WTC11 (cell line): ENCODE results near the gene DDX51. TPM values are rescaled to one million over a fixed set of nuclear protein-coding genes. Genes with fewer than 3 reads are reported as not detected.

Source experiments
- ATAC-seq: fragments of 200-7000 bp; cut with Tn5 transposase; 2 replicates; pipeline ENCODE4 v1.10.0; 2021; ENCODE audit warnings: mild to moderate bottlenecking, moderate library complexity
- CTCF ChIA-PET: fragments of 300-600 bp; sonication (Branson Sonifier 250); formaldehyde crosslinking; loops from one replicate; lab custom pipeline; 2021; ENCODE audit warnings: antibody characterized with exemption; lab: Charles Lee
- POLR2A ChIA-PET: fragments of 350-600 bp; sonication (Branson Sonifier 250); formaldehyde crosslinking; loops from one replicate; lab custom pipeline; 2021; ENCODE audit warnings: antibody characterized with exemption; lab: Charles Lee
- DNase-seq: peaks from one replicate; pipeline ENCODE4 v3.0.0; 2021; ENCODE audit warnings: low spot score
- H3K27ac Mint-ChIP-seq: 2 replicates; pipeline ENCODE4 v1.8.0; 2021; ENCODE audit warnings: mixed read lengths
- H3K27me3 Mint-ChIP-seq: 2 replicates; pipeline ENCODE4 v1.8.0; 2021; ENCODE audit warnings: low read depth, mild to moderate bottlenecking, moderate library complexity, mixed read lengths
- H3K36me3 Mint-ChIP-seq: 2 replicates; pipeline ENCODE4 v1.8.0; 2021; ENCODE audit warnings: mixed read lengths
- H3K4me1 Mint-ChIP-seq: 2 replicates; pipeline ENCODE4 v1.8.0; 2022; ENCODE audit warnings: mixed read lengths
- H3K4me3 Mint-ChIP-seq: 2 replicates; pipeline ENCODE4 v1.8.0; 2021; ENCODE audit warnings: mild to moderate bottlenecking, moderate library complexity, mixed read lengths
- H3K9me3 Mint-ChIP-seq: 2 replicates; pipeline ENCODE4 v1.8.0; 2021; ENCODE audit warnings: mixed read lengths
- CBFB ChIP-seq: sonication (generic); formaldehyde crosslinking; IDR thresholded peaks from 2 replicates; pipeline ENCODE4 v1.8.1; 2022; ENCODE audit warnings: mild to moderate bottlenecking, low read depth, missing genetic modification reagents
- CREB1 ChIP-seq: sonication (generic); formaldehyde crosslinking; IDR thresholded peaks from 2 replicates; pipeline ENCODE4 v1.8.0; 2023; ENCODE audit warnings: mild to moderate bottlenecking, missing genetic modification reagents
- EMX1 ChIP-seq: fragments of 250-450 bp; sonication (Bioruptor Pico); IDR thresholded peaks from 2 replicates; pipeline ENCODE4 v1.8.0; 2021; ENCODE audit warnings: mild to moderate bottlenecking
- GTF2I ChIP-seq: fragments of 250-450 bp; sonication (Bioruptor Pico); conservative IDR thresholded peaks from 2 replicates; pipeline ENCODE4 v1.4.0; 2021; ENCODE audit warnings: mild to moderate bottlenecking
- JUN ChIP-seq: sonication (generic); formaldehyde crosslinking; IDR thresholded peaks from 2 replicates; pipeline ENCODE4 v1.8.0; 2023; ENCODE audit warnings: mild to moderate bottlenecking, missing genetic modification reagents
- KAT7 ChIP-seq: sonication (generic); formaldehyde crosslinking; IDR thresholded peaks from 2 replicates; pipeline ENCODE4 v1.8.1; 2023; ENCODE audit warnings: missing genetic modification reagents, mild to moderate bottlenecking, borderline replicate concordance
- MXD4 ChIP-seq: fragments of 250-450 bp; sonication (Bioruptor Pico); IDR thresholded peaks from 2 replicates; pipeline ENCODE4 v1.8.0; 2021; ENCODE audit warnings: mild to moderate bottlenecking, moderate library complexity, borderline replicate concordance
- NFE2L1 ChIP-seq: sonication (generic); formaldehyde crosslinking; IDR thresholded peaks from 2 replicates; pipeline ENCODE4 v1.8.1; 2023; ENCODE audit warnings: missing genetic modification reagents
- NFYB ChIP-seq: sonication (generic); formaldehyde crosslinking; conservative IDR thresholded peaks from 2 replicates; pipeline ENCODE4 v1.8.0; 2022; ENCODE audit warnings: low read depth, missing genetic modification reagents
- SMAD4 ChIP-seq: sonication (generic); formaldehyde crosslinking; IDR thresholded peaks from 2 replicates; pipeline ENCODE4 v1.8.0; 2022; ENCODE audit warnings: mild to moderate bottlenecking, missing genetic modification reagents
- STAT6 ChIP-seq: sonication (generic); formaldehyde crosslinking; conservative IDR thresholded peaks from 2 replicates; pipeline ENCODE4 v1.8.1; 2023; ENCODE audit warnings: mild to moderate bottlenecking, low read depth, missing genetic modification reagents, moderate library complexity
- ZBTB21 ChIP-seq: sonication (generic); formaldehyde crosslinking; IDR thresholded peaks from 2 replicates; pipeline ENCODE4 v1.8.1; 2023; ENCODE audit warnings: mild to moderate bottlenecking, missing genetic modification reagents, borderline replicate concordance
- ZNF232 ChIP-seq: sonication (generic); formaldehyde crosslinking; IDR thresholded peaks from 2 replicates; pipeline ENCODE4 v1.8.0; 2022; ENCODE audit warnings: mild to moderate bottlenecking, missing genetic modification reagents
- ZNF416 ChIP-seq: fragments of 250-450 bp; sonication (Bioruptor Pico); IDR thresholded peaks from 2 replicates; pipeline ENCODE4 v1.9.0; 2021; ENCODE audit warnings: mild to moderate bottlenecking, inconsistent platforms
- ZNF423 ChIP-seq: fragments of 250-450 bp; sonication (Bioruptor Pico); IDR thresholded peaks from 2 replicates; pipeline ENCODE4 v2.1.2; 2022; ENCODE audit warnings: mild to moderate bottlenecking, moderate library complexity
- ZNF512 ChIP-seq: sonication (generic); formaldehyde crosslinking; IDR thresholded peaks from 2 replicates; pipeline ENCODE4 v1.8.1; 2022; ENCODE audit warnings: missing genetic modification reagents, borderline replicate concordance
- total RNA-seq: library from RNA; stranded (reverse); gene quantifications from 3 replicates; pipeline ENCODE4 v1.2.3, GENCODE V29; 2021
- TF ChIP-seq, protein P1 (sequence below): sonication (generic); formaldehyde crosslinking; IDR thresholded peaks from 2 replicates; pipeline ENCODE4 v1.8.1; 2022; ENCODE audit warnings: mild to moderate bottlenecking, moderate library complexity, missing genetic modification reagents
- TF ChIP-seq, protein P2 (sequence below): sonication (generic); formaldehyde crosslinking; IDR thresholded peaks from 2 replicates; pipeline ENCODE4 v1.8.0; 2022; ENCODE audit warnings: mild to moderate bottlenecking, missing genetic modification reagents
- TF ChIP-seq, protein P3 (sequence below): sonication (generic); formaldehyde crosslinking; IDR thresholded peaks from 2 replicates; pipeline ENCODE4 v1.8.0; 2022; ENCODE audit warnings: mild to moderate bottlenecking, missing genetic modification reagents
- TF ChIP-seq, protein P4 (sequence below): fragments of 200-600 bp; IDR thresholded peaks from 2 replicates; pipeline ENCODE4 v1.8.0; 2022; ENCODE audit warnings: antibody characterized with exemption
- TF ChIP-seq, protein P5 (sequence below): sonication (generic); formaldehyde crosslinking; IDR thresholded peaks from 2 replicates; pipeline ENCODE4 v1.8.0; 2022; ENCODE audit warnings: mild to moderate bottlenecking, missing genetic modification reagents

DDX51 gene
- total RNA-seq, 1 experiment from 2014 or later: 32.7 TPM

- no peak for TF ChIP-seq ZBTB21 (CRISPR knock-in tag)
- TF ChIP-seq CBFB (CRISPR knock-in tag): no peak
- TF ChIP-seq SMAD4: no peak
- TF ChIP-seq ZNF512 (CRISPR knock-in tag): no peak
- TF ChIP-seq, protein P1, sequence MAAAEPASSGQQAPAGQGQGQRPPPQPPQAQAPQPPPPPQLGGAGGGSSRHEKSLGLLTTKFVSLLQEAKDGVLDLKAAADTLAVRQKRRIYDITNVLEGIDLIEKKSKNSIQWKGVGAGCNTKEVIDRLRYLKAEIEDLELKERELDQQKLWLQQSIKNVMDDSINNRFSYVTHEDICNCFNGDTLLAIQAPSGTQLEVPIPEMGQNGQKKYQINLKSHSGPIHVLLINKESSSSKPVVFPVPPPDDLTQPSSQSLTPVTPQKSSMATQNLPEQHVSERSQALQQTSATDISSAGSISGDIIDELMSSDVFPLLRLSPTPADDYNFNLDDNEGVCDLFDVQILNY (CRISPR knock-in tag): no peak
- TF ChIP-seq ZNF423: no peak
Observed at GRCh38 chr12:132141976-132142678, 2.0 kb downstream of the DDX51 start (continued).

DNA sequence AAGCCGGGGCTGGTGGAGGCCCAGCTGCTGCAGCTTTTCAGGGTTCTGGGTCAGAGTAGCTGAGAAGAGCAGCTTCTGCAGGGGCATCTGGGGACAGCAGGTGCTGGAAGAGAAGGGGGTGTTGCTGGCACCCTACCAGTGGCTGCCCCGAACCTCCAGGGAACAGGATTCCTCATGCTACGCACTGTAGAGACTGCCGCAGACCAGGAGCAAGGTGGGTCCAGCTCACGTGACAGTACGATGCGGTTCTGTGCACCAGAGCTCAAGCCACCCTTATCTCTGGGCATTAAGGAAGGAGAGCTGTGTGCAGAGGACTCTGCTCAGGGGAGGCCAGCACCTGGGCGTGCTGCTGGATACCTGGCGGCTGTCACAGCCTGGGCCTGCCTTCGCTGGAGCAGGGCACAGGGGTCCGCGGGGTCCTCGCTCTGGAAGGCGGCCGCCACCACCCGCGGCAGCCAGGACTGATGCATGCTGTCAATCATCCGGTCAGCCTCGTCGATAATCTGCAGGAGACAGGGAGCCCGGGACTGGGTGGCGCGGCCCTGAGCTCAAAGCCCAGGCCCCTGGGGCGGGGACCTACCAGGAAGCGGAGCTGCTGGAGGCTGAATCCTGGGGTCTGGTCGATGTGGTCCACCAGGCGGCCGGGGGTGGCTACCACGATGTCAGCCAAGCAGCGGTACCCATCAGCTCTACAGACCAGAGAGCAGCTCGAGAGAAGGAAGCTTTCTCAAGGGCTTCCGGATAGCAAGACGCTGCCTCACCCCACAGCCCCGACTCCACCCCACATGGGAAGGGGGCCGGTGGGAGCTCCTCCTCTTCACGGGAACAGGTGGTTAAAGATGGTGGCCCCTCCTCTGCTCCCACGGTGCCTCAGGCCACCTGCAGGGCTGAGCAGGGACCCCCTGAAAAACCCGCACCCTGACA lies 2.9 kb downstream of the DDX51 start:
- POLR2A ChIA-PET: no interaction called here

More for the DNA sequence above, 2.9 kb downstream of the DDX51 start:
- H3K4me3 Mint-ChIP-seq: no peak overlapping the region
- no peak for ATAC-seq
- peaks cover 22% of the 10 kb centered on the region for H3K27me3 Mint-ChIP-seq
- no peak for DNase-seq
- peaks cover 14% of the 10 kb centered on the region for H3K36me3 Mint-ChIP-seq
- TF ChIP-seq, protein P2, sequence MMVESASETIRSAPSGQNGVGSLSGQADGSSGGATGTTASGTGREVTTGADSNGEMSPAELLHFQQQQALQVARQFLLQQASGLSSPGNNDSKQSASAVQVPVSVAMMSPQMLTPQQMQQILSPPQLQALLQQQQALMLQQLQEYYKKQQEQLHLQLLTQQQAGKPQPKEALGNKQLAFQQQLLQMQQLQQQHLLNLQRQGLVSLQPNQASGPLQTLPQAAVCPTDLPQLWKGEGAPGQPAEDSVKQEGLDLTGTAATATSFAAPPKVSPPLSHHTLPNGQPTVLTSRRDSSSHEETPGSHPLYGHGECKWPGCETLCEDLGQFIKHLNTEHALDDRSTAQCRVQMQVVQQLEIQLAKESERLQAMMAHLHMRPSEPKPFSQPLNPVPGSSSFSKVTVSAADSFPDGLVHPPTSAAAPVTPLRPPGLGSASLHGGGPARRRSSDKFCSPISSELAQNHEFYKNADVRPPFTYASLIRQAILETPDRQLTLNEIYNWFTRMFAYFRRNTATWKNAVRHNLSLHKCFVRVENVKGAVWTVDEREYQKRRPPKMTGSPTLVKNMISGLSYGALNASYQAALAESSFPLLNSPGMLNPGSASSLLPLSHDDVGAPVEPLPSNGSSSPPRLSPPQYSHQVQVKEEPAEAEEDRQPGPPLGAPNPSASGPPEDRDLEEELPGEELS: no peak
- no peak for TF ChIP-seq NFE2L1
- TF ChIP-seq EMX1 (CRISPR knock-in tag): no peak
- no peak for TF ChIP-seq CBFB (CRISPR knock-in tag)
- TF ChIP-seq ZNF232 (CRISPR knock-in tag): no peak
- no peak for TF ChIP-seq CREB1 (CRISPR knock-in tag)
- no peak for TF ChIP-seq SMAD4
- no peak for TF ChIP-seq JUN (CRISPR knock-in tag)
- TF ChIP-seq NFYB (CRISPR knock-in tag): no peak
- TF ChIP-seq, protein P3, sequence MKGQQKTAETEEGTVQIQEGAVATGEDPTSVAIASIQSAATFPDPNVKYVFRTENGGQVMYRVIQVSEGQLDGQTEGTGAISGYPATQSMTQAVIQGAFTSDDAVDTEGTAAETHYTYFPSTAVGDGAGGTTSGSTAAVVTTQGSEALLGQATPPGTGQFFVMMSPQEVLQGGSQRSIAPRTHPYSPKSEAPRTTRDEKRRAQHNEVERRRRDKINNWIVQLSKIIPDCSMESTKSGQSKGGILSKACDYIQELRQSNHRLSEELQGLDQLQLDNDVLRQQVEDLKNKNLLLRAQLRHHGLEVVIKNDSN (CRISPR knock-in tag): no peak
- TF ChIP-seq, protein P4, sequence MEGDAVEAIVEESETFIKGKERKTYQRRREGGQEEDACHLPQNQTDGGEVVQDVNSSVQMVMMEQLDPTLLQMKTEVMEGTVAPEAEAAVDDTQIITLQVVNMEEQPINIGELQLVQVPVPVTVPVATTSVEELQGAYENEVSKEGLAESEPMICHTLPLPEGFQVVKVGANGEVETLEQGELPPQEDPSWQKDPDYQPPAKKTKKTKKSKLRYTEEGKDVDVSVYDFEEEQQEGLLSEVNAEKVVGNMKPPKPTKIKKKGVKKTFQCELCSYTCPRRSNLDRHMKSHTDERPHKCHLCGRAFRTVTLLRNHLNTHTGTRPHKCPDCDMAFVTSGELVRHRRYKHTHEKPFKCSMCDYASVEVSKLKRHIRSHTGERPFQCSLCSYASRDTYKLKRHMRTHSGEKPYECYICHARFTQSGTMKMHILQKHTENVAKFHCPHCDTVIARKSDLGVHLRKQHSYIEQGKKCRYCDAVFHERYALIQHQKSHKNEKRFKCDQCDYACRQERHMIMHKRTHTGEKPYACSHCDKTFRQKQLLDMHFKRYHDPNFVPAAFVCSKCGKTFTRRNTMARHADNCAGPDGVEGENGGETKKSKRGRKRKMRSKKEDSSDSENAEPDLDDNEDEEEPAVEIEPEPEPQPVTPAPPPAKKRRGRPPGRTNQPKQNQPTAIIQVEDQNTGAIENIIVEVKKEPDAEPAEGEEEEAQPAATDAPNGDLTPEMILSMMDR: no peak
- TF ChIP-seq MXD4 (CRISPR knock-in tag): no peak
- TF ChIP-seq GTF2I: no peak
- TF ChIP-seq STAT6: no peak
- no peak for TF ChIP-seq KAT7 (CRISPR knock-in tag)
- TF ChIP-seq, protein P5, sequence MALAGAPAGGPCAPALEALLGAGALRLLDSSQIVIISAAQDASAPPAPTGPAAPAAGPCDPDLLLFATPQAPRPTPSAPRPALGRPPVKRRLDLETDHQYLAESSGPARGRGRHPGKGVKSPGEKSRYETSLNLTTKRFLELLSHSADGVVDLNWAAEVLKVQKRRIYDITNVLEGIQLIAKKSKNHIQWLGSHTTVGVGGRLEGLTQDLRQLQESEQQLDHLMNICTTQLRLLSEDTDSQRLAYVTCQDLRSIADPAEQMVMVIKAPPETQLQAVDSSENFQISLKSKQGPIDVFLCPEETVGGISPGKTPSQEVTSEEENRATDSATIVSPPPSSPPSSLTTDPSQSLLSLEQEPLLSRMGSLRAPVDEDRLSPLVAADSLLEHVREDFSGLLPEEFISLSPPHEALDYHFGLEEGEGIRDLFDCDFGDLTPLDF (CRISPR knock-in tag): no peak
- no peak for TF ChIP-seq ZNF423
- no peak for TF ChIP-seq ZNF416
- no peak overlapping the region for H3K27ac Mint-ChIP-seq
- H3K9me3 Mint-ChIP-seq: no peaks in the 10 kb centered on the region
- CTCF ChIA-PET: no interaction called here
- H3K4me1 Mint-ChIP-seq: peaks cover 10% of the 10 kb centered on the region
